K562 (cell line): ENCODE measurements around the gene TFCP2. TPM values are rescaled to one million over a fixed set of nuclear protein-coding genes. Genes with fewer than 3 reads are reported as not detected.
A peak's percentile ranks its signal among the peaks of the same experiment; 100 is the strongest.

Source experiments
- ATAC-seq: fragments of 200-7000 bp; cut with Tn5 transposase; 3 replicates; pipeline ENCODE4 v1.9.1; 2020; ENCODE audit warnings: moderate library complexity
- BruUV-seq: library from RNA; stranded (reverse); fragments of 400-500 nt; replicated peaks from 2 replicates; lab custom pipeline; 2021; lab: Mats Ljungman, UMichigan
- CTCF ChIA-PET: fragments of 300-600 bp; formaldehyde crosslinking; extraction: SDS; loops from one replicate; lab custom pipeline; 2021; ENCODE audit warnings: low intra/inter-chr PET ratio; lab: Yijun Ruan, JAX
- POLR2A ChIA-PET: fragments of 300-600, 350-650 bp; sonication (Branson Sonifier 250); formaldehyde crosslinking; extraction: SDS; loops from one replicate; lab custom pipeline; 2021; ENCODE audit warnings: antibody characterized with exemption, inconsistent platforms; lab: Yijun Ruan, JAX
- DNase-seq, 4 experiments: peaks; one replicate each; pipeline versions ENCODE4 v3.0.0 to v3.0.0-alpha.2; 2011 to 2018; ENCODE audit warnings: low spot score in 3 of 4, mixed read lengths in 3 of 4; ENCODE audit errors: extremely low read depth in 1 of 4
- FAIRE-seq: peaks from 2 replicates; lab custom pipeline; 2011; peaks lifted over from hg19 to GRCh38; lab: Jason Lieb, UNC
- H2AFZ ChIP-seq: 2 replicates; pipeline ENCODE4 v1.6.0; 2011; ENCODE audit warnings: low read depth, low read length, control low read depth, inconsistent platforms
- H3K27ac ChIP-seq: fragments of 200-600 bp; 3 replicates; pipeline ENCODE4 v1.8.0; 2011; ENCODE audit warnings: low read depth, mild to moderate bottlenecking, control low read depth, inconsistent platforms, low read length, moderate library complexity, mixed read lengths; ENCODE audit errors: extremely low read depth
- H3K27me3 ChIP-seq, 2 experiments: fragments of 300-600 bp in 1 of 2; 2 replicates in 1 of 2; 3 replicates in 1 of 2; pipeline versions ENCODE4 v1.6.0 to v1.8.0; 2011; ENCODE audit warnings: inconsistent platforms in 2 of 2, low read length in 2 of 2, mild to moderate bottlenecking in 1 of 2, mixed read lengths in 1 of 2, moderate library complexity in 1 of 2; ENCODE audit not compliant: control insufficient read depth in 2 of 2, insufficient read depth in 2 of 2
- H3K36me3 ChIP-seq: fragments of 300-600 bp; 3 replicates; pipeline ENCODE4 v1.8.0; 2011; ENCODE audit warnings: mild to moderate bottlenecking, low read length, inconsistent platforms; ENCODE audit not compliant: control insufficient read depth, insufficient read depth
- H3K4me1 ChIP-seq, 2 experiments: fragments of 200-600 bp in 1 of 2; replicated peaks in 1 of 2; 2 replicates in 1 of 2; 3 replicates in 1 of 2; pipeline versions ENCODE4 v1.5.1 to v1.8.0; 2011; ENCODE audit warnings: inconsistent platforms in 2 of 2, low read length in 2 of 2, mild to moderate bottlenecking in 1 of 2, mixed read lengths in 1 of 2, moderate library complexity in 1 of 2; ENCODE audit not compliant: control insufficient read depth in 2 of 2, insufficient read depth in 2 of 2
- H3K4me2 ChIP-seq: 2 replicates; pipeline ENCODE4 v1.6.1; 2011; ENCODE audit warnings: low read length, control low read depth, inconsistent platforms, mixed read lengths; ENCODE audit not compliant: insufficient read depth
- H3K4me3 ChIP-seq: fragments of 200-600 bp; sonication (generic), shearing (Covaris generic); 2 replicates; pipeline ENCODE4 v1.5.1; 2016; ENCODE audit warnings: control low read depth, inconsistent platforms
- H3K79me2 ChIP-seq: fragments of 200-600 bp; 3 replicates; pipeline ENCODE4 v1.8.0; 2011; ENCODE audit warnings: low read length, inconsistent platforms; ENCODE audit not compliant: control insufficient read depth, insufficient read depth
- H3K9ac ChIP-seq, 2 experiments: 2 replicates each; pipeline versions ENCODE4 v1.6.0 to v1.6.1; 2011; ENCODE audit warnings: low read depth in 2 of 2, low read length in 2 of 2, control low read depth in 1 of 2, inconsistent platforms in 1 of 2, mild to moderate bottlenecking in 1 of 2, mixed read lengths in 1 of 2; ENCODE audit not compliant: insufficient read depth in 1 of 2
- H3K9me1 ChIP-seq: one replicate; pipeline ENCODE4 v1.6.0; 2011; ENCODE audit warnings: inconsistent platforms, mild to moderate bottlenecking, low read length, moderate library complexity; ENCODE audit not compliant: control insufficient read depth, insufficient read depth
- H3K9me3 ChIP-seq: replicated peaks from 2 replicates; pipeline ENCODE4 v1.5.1; 2011; ENCODE audit warnings: low read depth, low read length, inconsistent platforms; ENCODE audit not compliant: control insufficient read depth, insufficient read depth
- H4K20me1 ChIP-seq: replicated peaks from 2 replicates; pipeline ENCODE4 v1.6.1; 2011; ENCODE audit warnings: low read length, inconsistent platforms, mixed read lengths; ENCODE audit not compliant: control insufficient read depth, insufficient read depth
- ARID4B ChIP-seq: sonication (generic); formaldehyde crosslinking; IDR thresholded peaks from 2 replicates; pipeline ENCODE4 v1.8.0; 2022; ENCODE audit warnings: mild to moderate bottlenecking, missing genetic modification reagents
- CEBPB ChIP-seq: fragments of 450-650 bp; IDR thresholded peaks from 2 replicates; pipeline ENCODE4 v1.6.1; 2016; ENCODE audit warnings: missing genetic modification characterization, missing compliant biosample characterization
- CEBPG ChIP-seq, 3 experiments: fragments of 200-800 bp in 1 of 3; sonication (Bioruptor generic) in 1 of 3; sonication (generic) in 1 of 3; formaldehyde crosslinking in 1 of 3; IDR thresholded peaks in 2 of 3; conservative IDR thresholded peaks in 1 of 3; 2 replicates each; pipeline versions ENCODE4 v1.6.1 to v1.8.0; 2016 to 2022; ENCODE audit warnings: missing compliant biosample characterization in 2 of 3, missing genetic modification characterization in 2 of 3, mild to moderate bottlenecking in 1 of 3, missing genetic modification reagents in 1 of 3
- ID3 ChIP-seq, 2 experiments: fragments of 250-450 bp in 1 of 2; fragments of 450-650 bp in 1 of 2; sonication (Bioruptor Pico) in 1 of 2; IDR thresholded peaks; 2 replicates each; pipeline versions ENCODE4 v1.6.1 to v1.8.0; 2016 to 2021; ENCODE audit warnings: mild to moderate bottlenecking in 2 of 2, moderate library complexity in 2 of 2, missing compliant biosample characterization in 1 of 2, missing genetic modification characterization in 1 of 2
- IRF9 ChIP-seq: fragments of 450-650 bp; IDR thresholded peaks from 2 replicates; pipeline ENCODE4 v1.6.1; 2016; ENCODE audit warnings: missing biosample characterization, missing genetic modification characterization
- RBM25 ChIP-seq: fragments of 200-400 bp; formaldehyde crosslinking; IDR thresholded peaks from 2 replicates; pipeline ENCODE4 v1.6.1; 2018; ENCODE audit warnings: low read length, low read depth, moderate library complexity; ENCODE audit not compliant: severe bottlenecking
- WGBS: fragments of 100-300 bp; shearing (Covaris generic); methylation state at CpG from one replicate; pipeline ENCODE4 v1.1.6; 2016; ENCODE audit warnings: low coverage, mixed read lengths; ENCODE audit not compliant: insufficient coverage; ENCODE audit errors: missing lambda C conversion rate; 5-methylcytosine and 5-hydroxymethylcytosine counted together
- in situ Hi-C: fragments of 300-500 bp; cut with MboI; formaldehyde crosslinking; loops from 4 replicates; pipeline ENCODE4 v1.15.0; 2018; ENCODE audit warnings: inconsistent platforms, mixed read lengths
- intact Hi-C: fragments of 100-400 bp; cut with micrococcal nuclease; formaldehyde crosslinking; loops from 2 replicates; pipeline ENCODE4 v1.14.2; 2022
- polyA plus RNA-seq, 8 experiments: library from polyadenylated mRNA; depleted of rRNA in 4 of 8; stranded (reverse) in 5 of 8; unstranded in 3 of 8; fragments of >200 nt; fragmentation: Nextera tagmentation in 2 of 8; fragmentation: Illumina TruSeq in 1 of 8; extraction: Ambion mirVana in 2 of 8; extraction: Trizol in 1 of 8; gene quantifications; 2 replicates each; pipeline versions ENCODE4 v1.2.1 to v1.2.3, GENCODE V29; 2011 to 2014; ENCODE audit warnings: inconsistent platforms in 1 of 8, missing spikeins in 1 of 8
- total RNA-seq, 7 experiments: library from RNA; depleted of rRNA in 6 of 7; stranded (reverse); fragments of >200 nt in 6 of 7; fragmentation: Illumina TruSeq in 2 of 7; extraction: Trizol in 2 of 7; gene quantifications; 2 replicates each; pipeline versions ENCODE4 v1.2.1 to v1.2.3, GENCODE V29; 2011 to 2021; ENCODE audit warnings: low replicate concordance in 1 of 7

TFCP2 gene
- total and polyA plus RNA-seq, 9 of the 15 experiments (the other 6 are each of a cell fraction or from before 2014, with no cell fraction given), result 8.0 to 38.9 (median 19.3) TPM

- no peak for TF ChIP-seq ARID4B (CRISPR knock-in tag)
- no peak for TF ChIP-seq ID3 (CRISPR knock-in tag; IDR thresholded peaks at IDR 0.05)
- TF ChIP-seq ID3 (tag; IDR thresholded peaks at IDR 0.05), result no peak
- no peak for TF ChIP-seq CEBPG (CRISPR knock-in tag; IDR thresholded peaks at IDR 0.05)
- TF ChIP-seq CEBPG (tag; conservative IDR thresholded peaks at IDR 0.05 in 1 of 2, IDR thresholded peaks at IDR 0.05 in 1 of 2), result no peak
- TF ChIP-seq, all 486 proteins: peak for 0
Measured at GRCh38 chr12:51098611-51099010, 74.3 kb downstream of the TFCP2 start (continued).

DNA sequence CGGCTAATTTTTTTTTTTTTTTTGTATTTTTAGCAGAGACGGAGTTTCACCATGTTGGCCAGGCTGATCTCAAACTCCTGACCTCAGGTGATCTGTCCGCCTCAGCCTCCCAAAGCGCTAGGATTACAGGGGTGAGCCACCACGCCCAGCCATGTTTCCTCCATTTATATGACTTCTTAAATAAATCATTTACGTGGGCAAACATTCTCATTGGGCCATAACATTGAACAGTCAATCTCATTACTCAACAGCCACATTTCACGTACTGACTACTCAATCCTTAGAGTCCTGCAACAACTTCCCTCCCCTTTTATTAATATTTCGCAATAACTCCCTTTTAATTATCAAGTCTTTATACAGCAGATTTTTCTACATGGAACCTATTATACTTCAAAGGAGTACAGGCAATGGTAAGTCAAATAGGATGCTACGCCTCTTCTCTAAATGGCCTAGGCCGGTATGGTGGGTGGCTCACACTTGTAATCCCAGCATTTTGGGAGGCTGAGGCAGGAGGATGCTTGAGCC lies 82.2 kb downstream of the TFCP2 start:
- ChIA-PET CTCF (no interaction called here), POLR2A (interaction anchor here (0.6 kb wide), 1 partner anchor 1334 kb away, joined by 3 read pairs; no protein-coding TSS in a partner anchor)
- no peaks in the 10 kb centered on the region for H4K20me1 ChIP-seq
- intact Hi-C loops, result no loop called here
- no peaks in the 10 kb centered on the region for H3K9me3 ChIP-seq
- H3K4me1 ChIP-seq, result no peaks in the 10 kb centered on the region
- peak; percentile 28; the same call in 1 of the 2 replicates for TF ChIP-seq CEBPG (CRISPR knock-in tag; IDR thresholded peaks at IDR 0.05)
- TF ChIP-seq CEBPG (tag; conservative IDR thresholded peaks at IDR 0.05 in 1 of 2, IDR thresholded peaks at IDR 0.05 in 1 of 2), result peak; percentile 61 to 93; a peak in 3 of 4 replicates
- TF ChIP-seq IRF9 (tag), result peak; percentile 28; the same call in 1 of the 2 replicates
- TF ChIP-seq RBM25, result no peak
- TF ChIP-seq CEBPB, result peak; percentile 94
- no peak overlapping the region for H3K4me3 ChIP-seq
- no peak for FAIRE-seq
- no peak for DNase-seq
- no TSS peak for BruUV-seq
- no peaks in the 10 kb centered on the region for H3K27me3 ChIP-seq
- no peak overlapping the region for H2AFZ ChIP-seq
- H3K9ac ChIP-seq, result no peak overlapping the region
- H3K9me1 ChIP-seq, result no peaks in the 10 kb centered on the region
- H3K27ac ChIP-seq, result no peak overlapping the region
- ATAC-seq, result no peak
- peaks cover 21% of the 10 kb centered on the region; the same call in 2 of the 3 replicates for H3K36me3 ChIP-seq
- H3K4me2 ChIP-seq, result no peak overlapping the region
- in situ Hi-C loops, result no loop called here
- WGBS, result 89% methylated on average over 9 of the region's 10 CpGs
- no peaks in the 10 kb centered on the region for H3K79me2 ChIP-seq
